ENCODE results near the gene DNPH1.

DNPH1 gene

DNA sequence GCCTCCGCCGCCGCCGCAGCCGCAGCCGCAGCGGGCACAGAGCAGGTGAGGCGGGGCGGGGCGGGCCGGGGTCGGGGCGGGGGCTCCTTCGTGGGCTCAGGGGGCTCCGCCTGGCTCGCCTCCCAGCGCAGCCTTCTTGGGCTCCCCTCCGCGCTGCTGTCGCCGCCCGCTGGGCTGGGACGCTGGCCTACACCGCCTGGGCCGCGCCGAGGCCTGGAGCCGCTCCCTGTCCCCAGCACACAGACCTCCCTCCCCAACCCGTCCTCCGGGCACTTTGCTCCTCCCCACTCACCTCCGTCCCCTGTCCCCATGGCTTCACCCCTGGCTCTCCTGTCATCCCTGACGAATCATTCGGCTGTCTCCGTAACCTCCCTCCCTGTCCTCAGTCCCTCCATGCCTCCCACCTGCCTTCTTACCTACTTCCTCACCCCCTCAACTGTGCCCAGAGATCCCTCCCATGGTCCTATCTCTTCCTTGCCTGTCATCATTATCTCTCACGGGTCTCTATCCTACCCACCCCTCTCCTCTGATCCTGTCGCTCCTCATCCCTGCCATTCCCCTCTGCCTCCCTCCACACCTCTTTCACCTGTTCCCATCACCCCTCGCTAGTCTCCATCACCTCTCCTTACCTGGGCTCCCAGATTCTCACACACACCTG is 14.5 kb upstream of the DNPH1 start:
- no peak for DNase-seq

- no peak for DNase-seq
Observed at GRCh38 chr6:43242908-43243663, 13.8 kb upstream of the DNPH1 start, which contains the start of gene TTBK1. TTBK1 (plus strand) TSS chr6:43243481; CDS start chr6:43246661, 3,180 bp downstream.

GRCh38 chr6:43241446-43241845 is 12.2 kb upstream of the DNPH1 start:
- DNase-seq, result no peak

- no peak for DNase-seq
Observed at GRCh38 chr6:43240950-43241349, 11.7 kb upstream of the DNPH1 start.

GRCh38 chr6:43239054-43239453 is 9.8 kb upstream of the DNPH1 start:
- DNase-seq, result no peak

DNA sequence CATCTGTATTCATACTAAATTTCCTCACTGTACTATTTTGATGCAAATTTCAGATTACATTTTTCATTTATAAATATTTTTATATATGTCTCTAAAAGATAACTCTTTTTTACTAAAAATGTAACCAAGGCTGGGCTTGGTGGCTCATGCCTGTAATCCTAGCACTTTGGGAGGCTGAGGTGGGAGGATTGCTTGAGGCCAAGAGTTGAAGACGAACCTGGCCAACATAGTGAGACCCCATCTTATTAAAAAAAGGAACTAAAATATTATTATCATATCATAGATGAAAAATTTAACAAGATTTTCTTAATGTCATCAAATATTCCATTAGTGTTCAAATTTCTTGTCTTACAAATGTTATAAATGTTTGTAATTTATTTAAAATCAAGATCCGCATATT is 6.6 kb upstream of the DNPH1 start:
- no peak for DNase-seq

DNA sequence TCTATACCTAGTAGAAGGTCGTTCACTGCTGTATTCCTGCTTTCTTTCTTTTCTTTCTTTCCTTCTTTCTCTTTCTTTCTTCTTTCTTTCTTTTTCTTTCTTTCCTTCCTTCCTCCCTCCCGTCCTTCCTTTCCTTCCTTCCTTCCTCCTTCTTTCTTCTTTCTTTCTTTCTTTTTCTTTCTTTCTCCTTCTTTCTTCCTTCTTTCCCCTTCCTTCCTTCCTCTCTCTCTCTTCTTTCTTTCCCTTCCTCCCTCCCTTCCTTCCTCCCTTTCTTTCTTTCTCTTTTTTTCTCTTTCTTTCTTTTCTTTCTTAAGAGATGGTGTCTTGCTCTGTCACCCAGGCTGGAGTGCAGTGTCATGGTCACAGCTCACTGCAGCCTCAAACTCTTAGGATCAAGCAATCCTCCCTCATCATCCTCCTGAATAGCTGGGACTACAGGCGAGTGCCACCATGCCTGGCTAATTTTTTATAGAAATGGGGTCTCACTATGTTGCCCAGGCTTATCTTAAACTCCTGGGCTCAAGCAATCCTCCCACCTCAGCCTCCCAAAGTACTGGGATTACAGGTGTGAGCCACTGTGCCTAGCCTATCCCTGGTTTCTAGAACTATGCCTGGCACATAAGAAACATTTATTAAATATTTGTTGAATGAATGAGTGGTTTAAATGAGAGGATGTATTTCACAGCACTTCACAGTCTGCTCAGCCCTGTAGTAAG is 2.6 kb upstream of the DNPH1 start:
- no peak for DNase-seq

- no peak for DNase-seq
Observed at GRCh38 chr6:43231053-43231452, 1.8 kb upstream of the DNPH1 start.

DNA sequence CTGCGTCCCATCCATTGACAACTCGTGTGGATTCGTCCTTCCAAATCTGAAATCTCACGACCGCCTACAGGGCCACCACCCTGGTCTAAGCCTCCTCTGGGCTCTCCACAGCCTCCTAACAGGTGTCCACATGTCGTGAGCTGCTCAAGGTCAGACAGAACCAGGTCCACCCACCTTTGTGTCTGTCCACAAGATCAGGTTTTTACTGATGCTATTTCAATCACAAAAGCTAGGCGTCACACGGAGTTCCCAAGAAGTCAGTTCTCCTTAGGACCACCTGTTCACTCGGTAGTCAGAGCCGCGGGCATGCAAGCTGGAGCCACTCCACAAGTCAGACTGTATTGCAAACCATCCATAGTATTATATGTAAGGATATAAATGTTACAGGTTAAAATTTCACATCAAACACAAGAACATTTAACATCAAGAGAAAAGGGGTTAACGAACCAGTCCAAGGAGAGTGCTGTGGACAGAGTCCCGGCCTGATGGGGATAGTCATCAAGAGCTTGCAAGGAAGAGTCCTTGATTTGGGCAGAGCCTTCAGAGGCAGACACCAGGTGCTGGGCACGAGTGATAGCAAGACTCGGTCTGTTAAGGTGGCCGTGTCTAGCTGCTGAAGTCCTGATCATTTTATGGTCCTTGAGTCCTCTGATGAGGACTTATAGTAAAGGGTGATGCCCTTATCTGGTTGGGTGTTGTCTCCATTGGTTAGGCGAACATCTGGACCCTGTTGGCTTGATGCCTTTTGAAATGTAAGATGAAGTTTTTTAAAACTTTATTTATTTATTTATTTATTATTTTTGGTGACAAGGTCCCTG is 731 bp upstream of the DNPH1 start:
- DNase-seq, result no peak

- DNase-seq, result no peak
Observed at GRCh38 chr6:43226192-43226851, 3.0 kb downstream of the DNPH1 start.

DNA sequence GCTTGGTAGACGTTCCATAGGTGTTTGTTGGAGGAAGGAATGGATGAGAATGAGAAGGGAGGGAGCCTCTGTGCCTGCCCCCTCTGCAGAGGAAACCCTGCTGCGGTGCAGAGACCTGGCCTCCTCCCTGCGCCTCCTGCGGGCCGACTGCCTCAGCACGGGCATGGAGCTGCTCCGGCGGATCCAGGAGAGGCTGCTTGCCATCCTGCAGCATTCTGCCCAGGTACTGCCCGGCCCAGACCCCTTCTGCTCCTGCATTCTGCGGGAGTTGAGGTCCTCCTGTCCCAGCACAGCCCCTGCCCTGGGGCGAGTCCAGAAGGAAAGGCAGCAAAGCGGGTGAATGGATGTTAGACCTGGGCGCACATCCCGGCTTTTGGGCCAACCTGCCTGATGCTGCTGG is 6.1 kb downstream of the DNPH1 start:
- no peak for DNase-seq

DNA sequence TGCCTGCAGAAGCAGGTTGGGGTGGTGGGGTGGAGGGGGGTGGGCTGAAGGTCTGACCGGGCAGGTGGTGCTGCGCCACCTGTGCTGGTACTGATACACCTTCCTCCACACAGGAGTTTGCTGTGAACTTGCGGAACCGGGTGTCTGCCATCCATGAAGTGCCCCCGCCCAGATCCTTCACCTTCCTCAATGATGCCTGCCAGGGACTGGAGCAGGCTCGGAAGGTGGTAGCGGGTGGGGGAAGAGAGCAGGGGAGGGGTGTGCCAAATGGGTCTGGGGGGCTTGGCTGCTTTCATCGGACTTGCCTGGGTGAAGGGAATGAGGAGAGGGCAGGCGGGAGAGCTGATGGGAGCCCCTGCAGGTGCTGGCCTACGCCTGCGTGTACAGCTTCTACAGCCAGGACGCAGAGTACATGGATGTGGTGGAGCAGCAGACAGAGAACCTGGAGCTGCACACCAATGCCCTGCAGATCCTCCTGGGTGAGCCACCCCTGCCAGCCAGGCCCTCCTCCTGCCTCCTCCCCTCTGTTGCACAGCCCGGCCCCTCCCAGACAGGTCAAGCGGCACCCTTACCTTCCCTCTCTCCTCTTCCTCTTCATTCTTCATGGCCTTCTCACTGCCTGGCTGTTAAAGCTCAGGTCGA is 6.7 kb downstream of the DNPH1 start:
- DNase-seq, result no peak

DNA sequence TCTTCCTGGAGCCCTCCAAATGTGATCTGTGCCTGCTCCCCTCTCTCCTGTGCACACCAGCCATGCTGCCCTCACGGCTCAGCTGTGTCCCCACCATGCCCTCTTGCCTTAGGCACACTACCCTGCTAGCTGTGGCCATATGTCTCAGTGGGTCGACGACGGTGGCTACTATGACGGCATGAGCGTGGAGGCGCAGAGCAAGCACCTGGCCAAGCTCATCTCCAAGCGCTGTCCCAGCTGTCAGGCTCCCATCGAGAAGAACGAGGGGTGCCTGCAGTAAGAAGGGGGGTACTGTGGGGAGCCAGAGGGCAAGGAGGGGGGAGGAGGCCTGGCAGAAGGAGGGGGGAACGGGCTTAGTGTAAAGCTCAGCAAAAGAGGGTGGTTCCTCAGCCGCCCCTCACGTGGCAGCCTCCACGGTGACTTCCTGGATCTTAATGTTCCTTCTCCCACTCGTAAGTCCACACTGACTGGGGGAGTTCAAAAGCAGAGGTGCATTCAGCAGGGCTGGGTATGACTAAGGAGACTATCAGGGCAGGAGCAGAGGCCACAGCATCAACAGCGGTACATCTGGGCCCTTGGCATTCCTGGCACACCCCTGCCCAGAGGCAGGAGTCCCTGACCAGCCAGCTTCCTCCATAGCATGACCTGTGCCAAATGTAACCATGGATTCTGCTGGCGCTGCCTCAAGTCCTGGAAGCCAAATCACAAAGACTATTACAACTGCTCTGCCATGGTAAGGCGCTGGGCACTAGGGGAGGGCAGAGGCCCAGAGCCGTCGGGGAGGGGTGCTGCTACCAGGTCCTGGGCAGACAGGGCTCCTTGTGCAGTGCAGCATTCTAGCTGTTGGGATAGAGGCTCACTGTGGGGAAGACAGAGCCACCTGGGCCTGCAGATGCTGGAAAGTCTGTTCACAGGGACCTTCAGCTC is 8.0 kb downstream of the DNPH1 start:
- no peak for DNase-seq

- DNase-seq, result no peak
Observed at GRCh38 chr6:43220439-43220951, 8.8 kb downstream of the DNPH1 start.

GRCh38 chr6:43219814-43220213 is 9.5 kb downstream of the DNPH1 start:
- DNase-seq, result no peak

GRCh38 chr6:43219119-43219518 is 10.2 kb downstream of the DNPH1 start:
- DNase-seq, result no peak

GRCh38 chr6:43217351-43217750 is 11.9 kb downstream of the DNPH1 start:
- no peak for DNase-seq

- no peak for DNase-seq
Observed at GRCh38 chr6:43216200-43216599, 13.1 kb downstream of the DNPH1 start.

- DNase-seq, result no peak
Observed at GRCh38 chr6:43215066-43215465, 14.2 kb downstream of the DNPH1 start.

DNA sequence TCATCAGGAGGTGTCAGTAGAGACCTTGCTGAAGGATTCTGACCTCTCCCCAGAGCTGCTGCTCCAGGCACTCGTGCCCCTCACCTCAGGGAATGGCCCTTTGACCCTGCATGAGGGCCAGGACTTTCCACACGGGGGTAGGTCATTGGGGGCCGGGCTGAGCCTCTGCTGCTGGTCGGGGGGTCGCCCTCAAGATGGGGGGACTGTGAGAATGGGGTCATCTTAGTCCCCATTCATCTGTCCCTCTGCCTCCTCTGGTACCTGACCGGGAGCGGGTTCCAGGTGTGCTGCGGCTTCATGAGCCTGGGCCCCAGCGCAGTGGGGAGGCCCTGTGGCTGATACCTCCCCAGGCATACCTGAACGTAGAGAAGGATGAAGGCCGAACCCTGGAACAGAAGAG is 15.8 kb downstream of the DNPH1 start:
- DNase-seq, result no peak

GRCh38 chr6:43211955-43212354 is 17.3 kb downstream of the DNPH1 start:
- no peak for DNase-seq

All from activated T-cell treated with anti-CD3 and anti-CD28 coated beads for 4 hours (primary cell).